Uterus (tissue), 2 donors: Measurements from ENCODE around the gene RNF175.

ENCODE experiments used
- CTCF ChIP-seq, 4 experiments: fragments of 200-600 bp in 2 of 4; fragments of 450-650 bp in 2 of 4; sonication (generic) in 2 of 4; IDR thresholded peaks; one replicate each; pipeline ENCODE4 v1.5.1; 2016 to 2019; ENCODE audit warnings: antibody characterized with exemption in 4 of 4, mild to moderate bottlenecking in 2 of 4, moderate library complexity in 1 of 4
- POLR2A ChIP-seq, 2 donors: fragments of 450-650 bp; IDR thresholded peaks; one replicate each; pipeline ENCODE4 v1.6.1; 2016; ENCODE audit warnings: antibody characterized with exemption in 2 of 2, mild to moderate bottlenecking in 1 of 2, moderate library complexity in 1 of 2

DNA sequence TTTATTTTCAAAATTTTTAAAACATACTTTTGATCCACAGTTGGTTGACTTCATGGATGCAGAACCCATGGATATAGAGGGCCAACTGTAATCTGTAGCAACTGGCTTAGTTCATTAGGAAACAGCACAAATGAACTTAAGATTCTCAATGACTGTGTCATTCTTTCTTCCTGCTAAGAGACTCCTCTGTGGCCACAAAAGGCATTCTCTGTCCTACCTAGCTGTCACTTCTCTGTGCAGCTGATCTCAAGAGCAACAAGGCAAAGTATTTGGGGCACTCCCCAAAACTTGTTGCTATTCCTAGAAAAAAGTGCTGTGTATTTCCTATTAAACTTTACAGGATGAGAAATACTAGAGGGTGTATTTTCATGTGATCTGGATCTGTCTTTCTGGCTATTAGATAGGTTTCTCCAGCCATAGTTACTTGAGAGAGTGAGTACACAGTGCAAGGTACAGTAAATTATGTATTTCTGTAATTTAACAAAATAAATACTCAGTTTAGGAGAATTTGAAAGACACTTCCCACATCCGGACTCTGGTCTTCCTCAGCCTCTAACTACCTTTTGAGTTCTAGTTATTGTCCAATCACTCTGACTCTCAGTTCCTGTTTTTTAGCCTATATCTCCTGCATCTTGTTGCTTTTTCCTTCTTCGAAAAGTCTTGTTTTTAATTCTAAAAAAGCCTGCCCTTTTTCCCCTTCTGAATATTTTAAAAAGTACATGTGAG lies 53.9 kb downstream of the RNF175 start:
- TF ChIP-seq POLR2A (IDR thresholded peaks at IDR 0.05): no peak
- no peak for TF ChIP-seq CTCF (IDR thresholded peaks at IDR 0.05)
